Measurements from ENCODE around the gene LAIR1.

Gene LAIR1, protein sequence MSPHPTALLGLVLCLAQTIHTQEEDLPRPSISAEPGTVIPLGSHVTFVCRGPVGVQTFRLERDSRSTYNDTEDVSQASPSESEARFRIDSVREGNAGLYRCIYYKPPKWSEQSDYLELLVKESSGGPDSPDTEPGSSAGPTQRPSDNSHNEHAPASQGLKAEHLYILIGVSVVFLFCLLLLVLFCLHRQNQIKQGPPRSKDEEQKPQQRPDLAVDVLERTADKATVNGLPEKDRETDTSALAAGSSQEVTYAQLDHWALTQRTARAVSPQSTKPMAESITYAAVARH

DNA sequence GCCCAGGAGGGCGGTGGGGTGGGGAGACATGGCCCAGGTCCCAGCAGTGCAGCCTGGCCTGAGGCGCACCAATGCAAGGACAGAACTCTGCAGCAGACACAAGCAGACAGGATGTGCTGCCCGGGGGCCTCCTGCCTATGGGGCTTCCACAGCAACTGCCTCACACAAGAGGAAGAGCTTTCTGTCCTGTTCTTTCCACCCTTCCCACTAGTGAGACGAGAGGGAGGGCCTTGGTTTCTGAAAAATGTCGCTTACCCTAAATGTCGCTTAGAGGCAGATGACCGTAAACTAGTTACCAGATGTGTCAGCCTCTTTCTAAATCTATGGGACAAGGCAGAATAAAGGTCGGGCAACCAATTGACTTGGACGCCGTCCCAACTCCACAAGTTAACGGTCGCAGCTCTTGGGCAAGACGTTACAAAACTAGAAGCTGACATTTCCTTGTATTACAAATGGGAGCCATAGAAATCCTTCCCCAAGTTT, at the start of gene LAIR1:
Gene LAIR1 (minus strand): TSS at position 157 of the 483 bp plus-strand sequence. CDS start 127 bp downstream, at position 30.
- no peak within 1 kb of the TSS for H3K27ac ChIP-seq
- TF ChIP-seq, protein P1, sequence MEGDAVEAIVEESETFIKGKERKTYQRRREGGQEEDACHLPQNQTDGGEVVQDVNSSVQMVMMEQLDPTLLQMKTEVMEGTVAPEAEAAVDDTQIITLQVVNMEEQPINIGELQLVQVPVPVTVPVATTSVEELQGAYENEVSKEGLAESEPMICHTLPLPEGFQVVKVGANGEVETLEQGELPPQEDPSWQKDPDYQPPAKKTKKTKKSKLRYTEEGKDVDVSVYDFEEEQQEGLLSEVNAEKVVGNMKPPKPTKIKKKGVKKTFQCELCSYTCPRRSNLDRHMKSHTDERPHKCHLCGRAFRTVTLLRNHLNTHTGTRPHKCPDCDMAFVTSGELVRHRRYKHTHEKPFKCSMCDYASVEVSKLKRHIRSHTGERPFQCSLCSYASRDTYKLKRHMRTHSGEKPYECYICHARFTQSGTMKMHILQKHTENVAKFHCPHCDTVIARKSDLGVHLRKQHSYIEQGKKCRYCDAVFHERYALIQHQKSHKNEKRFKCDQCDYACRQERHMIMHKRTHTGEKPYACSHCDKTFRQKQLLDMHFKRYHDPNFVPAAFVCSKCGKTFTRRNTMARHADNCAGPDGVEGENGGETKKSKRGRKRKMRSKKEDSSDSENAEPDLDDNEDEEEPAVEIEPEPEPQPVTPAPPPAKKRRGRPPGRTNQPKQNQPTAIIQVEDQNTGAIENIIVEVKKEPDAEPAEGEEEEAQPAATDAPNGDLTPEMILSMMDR (conservative IDR thresholded peaks at IDR 0.05), result no peak

DNA sequence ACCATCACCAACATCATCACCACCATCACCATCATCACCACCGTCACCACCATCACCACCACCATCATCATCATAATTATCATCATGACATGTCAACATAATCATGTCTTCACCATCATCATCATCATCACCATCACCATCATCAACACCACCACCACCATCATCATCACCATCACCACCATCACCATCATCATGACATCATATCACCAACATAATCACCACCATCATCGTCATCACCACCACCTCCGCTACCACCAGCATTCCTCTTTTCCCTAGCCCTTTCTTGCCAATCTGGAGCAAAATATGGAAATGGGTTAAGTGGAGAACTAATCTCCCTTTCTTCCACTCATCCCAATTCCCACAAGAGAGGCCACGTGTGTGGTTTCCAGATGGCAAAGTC, 49.4 kb upstream of the LAIR1 start:
- TF ChIP-seq, protein P1 (conservative IDR thresholded peaks at IDR 0.05), result no peak
- H3K27ac ChIP-seq, result no peak overlapping the region

DNA sequence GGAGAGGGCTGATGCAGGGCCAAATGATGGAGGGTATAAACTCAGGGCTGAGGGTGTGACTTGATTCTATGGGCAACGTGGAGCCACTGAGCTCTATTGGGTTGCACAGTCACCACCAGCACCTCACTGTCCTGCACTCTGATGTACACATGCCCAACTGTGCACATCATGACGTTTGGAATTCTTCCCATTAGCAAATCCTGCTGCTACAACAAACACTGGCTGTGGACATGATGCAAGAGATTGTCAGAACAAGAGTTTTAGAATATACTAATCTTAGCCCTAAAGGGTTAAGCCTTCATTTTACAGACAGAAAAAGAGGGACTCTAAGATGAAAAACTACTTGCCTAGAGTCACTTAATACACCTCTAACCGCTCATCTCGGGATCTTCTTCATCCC, 48.1 kb upstream of the LAIR1 start:
- TF ChIP-seq, protein P1 (conservative IDR thresholded peaks at IDR 0.05), result no peak
- no peak overlapping the region for H3K27ac ChIP-seq

DNA sequence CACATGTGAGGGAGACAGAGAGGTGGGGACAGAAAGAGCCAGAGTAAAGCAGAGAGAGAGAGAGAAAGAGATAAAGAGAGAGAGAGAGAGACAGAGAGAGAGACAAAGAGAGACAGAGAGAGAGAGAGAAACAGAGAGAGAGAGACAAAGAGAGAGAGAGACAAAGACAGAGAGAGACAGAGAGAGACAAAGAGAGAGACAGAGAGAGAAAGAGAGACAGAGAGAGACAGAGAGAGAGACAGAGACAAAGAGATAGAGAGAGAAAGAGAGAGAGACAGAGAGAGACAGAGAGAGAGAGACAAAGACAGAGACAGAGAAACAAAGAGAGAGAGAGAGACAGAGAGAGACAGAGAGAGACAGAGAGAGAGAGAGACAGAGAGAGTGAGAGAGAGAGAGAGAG, 46.3 kb upstream of the LAIR1 start:
- H3K27ac ChIP-seq, result no peak overlapping the region
- TF ChIP-seq, protein P1 (conservative IDR thresholded peaks at IDR 0.05), result no peak

DNA sequence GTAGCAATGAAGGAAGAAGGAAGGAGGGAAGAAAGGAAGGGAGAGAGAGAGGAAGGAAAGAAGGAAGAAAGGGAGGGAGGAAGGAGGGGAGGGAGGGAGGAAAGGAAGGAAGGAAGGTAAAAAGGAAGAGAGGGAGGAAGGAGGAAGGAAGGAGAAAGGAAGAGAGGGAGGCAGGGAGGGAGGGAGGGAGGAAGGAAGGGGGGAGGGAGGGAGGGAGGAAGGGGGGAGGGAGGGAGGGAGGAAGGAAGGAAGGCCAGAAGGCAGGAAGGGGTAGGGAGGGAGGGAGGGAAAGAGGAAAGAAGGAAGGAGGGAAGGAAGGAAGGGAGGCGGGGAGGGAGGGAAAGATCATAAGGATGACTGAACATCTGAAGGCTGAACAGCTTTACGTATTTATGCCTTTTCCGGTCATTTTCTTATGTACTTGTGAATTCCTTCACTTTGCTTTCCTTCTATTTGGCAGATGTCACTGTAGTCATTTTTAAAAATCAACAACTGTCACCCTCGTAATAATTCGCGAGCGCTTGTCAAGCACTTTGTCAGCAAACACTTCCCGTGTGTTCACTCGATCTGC, 43.8 kb upstream of the LAIR1 start:
- TF ChIP-seq, protein P1 (conservative IDR thresholded peaks at IDR 0.05), result no peak
- no peak overlapping the region for H3K27ac ChIP-seq

DNA sequence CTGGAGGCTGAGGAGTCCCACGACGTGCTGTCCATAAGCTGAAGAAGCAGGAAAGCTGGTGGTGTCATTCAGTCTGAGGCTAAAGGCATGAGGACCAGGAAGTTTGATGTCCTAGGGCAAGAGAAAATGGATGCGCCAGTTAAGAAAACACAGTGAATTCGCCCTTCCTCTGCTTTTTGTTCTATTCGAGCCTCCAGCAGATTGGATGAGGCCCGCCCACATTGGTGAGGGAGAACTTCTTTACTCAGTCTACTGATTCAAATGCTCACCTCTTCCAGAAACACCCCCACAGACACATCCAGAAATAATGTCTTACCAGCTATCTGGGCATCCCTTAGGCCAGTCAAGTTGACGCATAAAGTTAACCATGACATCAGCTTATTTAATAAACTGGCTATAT, 43.0 kb upstream of the LAIR1 start:
- TF ChIP-seq, protein P1 (conservative IDR thresholded peaks at IDR 0.05), result no peak
- H3K27ac ChIP-seq, result no peak overlapping the region

DNA sequence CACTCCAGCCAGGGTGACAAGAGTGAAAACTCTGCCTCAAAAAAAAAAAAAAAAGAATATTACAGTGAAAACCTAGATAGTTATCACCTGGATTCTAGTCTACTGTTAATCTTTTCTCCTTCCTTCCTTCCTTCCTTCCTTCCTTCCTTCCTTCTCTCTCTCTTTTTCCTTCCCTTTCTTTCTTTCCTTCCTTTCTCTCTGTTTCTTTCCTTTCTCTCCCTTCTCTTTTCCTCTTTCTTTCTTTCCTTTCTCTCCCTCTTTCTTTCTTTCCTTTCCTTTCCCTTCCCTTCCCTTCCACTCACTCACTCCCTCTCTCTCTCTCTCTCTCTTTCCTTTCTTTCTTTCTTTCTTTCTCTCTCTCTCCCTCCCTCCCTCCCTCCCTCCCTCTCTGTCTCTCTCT, 40.9 kb upstream of the LAIR1 start:
- no peak overlapping the region for H3K27ac ChIP-seq
- TF ChIP-seq, protein P1 (conservative IDR thresholded peaks at IDR 0.05), result no peak

All from VCaP (cell line).